Smooth muscle cell (in vitro differentiated cells): ENCODE results near the gene CFDP1. TPM values are rescaled to one million over a fixed set of nuclear protein-coding genes. Genes with fewer than 3 reads are reported as not detected.

Source experiments
- DNase-seq: peaks from one replicate; lab custom pipeline; 2025; ENCODE audit not compliant: unreplicated experiment; lab: John Stamatoyannopoulos, UW
- H2AFZ ChIP-seq: fragments of 200-600 bp; sonication (generic); 2 replicates; pipeline ENCODE4 v1.6.0; 2016; ENCODE audit warnings: antibody characterized with exemption, low read depth, mild to moderate bottlenecking
- H3F3A ChIP-seq: fragments of 200-600 bp; sonication (generic); 2 replicates; pipeline ENCODE4 v1.6.0; 2017; ENCODE audit warnings: antibody characterized with exemption, low read depth
- H3K27ac ChIP-seq: fragments of 200-600 bp; sonication (generic); 2 replicates; pipeline ENCODE4 v1.5.1; 2016; ENCODE audit warnings: low read depth, mild to moderate bottlenecking
- H3K27me3 ChIP-seq: fragments of 200-600 bp; sonication (generic); 2 replicates; pipeline ENCODE4 v1.6.1; 2016; ENCODE audit warnings: low read depth, mild to moderate bottlenecking
- H3K36me3 ChIP-seq: fragments of 200-600 bp; sonication (generic); 2 replicates; pipeline ENCODE4 v1.5.1; 2016; ENCODE audit warnings: low read depth
- H3K4me1 ChIP-seq: fragments of 200-600 bp; sonication (generic); 2 replicates; pipeline ENCODE4 v1.5.1; 2016; ENCODE audit warnings: low read depth
- H3K4me2 ChIP-seq: fragments of 200-600 bp; sonication (generic); 2 replicates; pipeline ENCODE4 v1.6.0; 2016; ENCODE audit warnings: mild to moderate bottlenecking
- H3K4me3 ChIP-seq: fragments of 200-600 bp; sonication (generic); 2 replicates; pipeline ENCODE4 v1.5.1; 2016; ENCODE audit warnings: mild to moderate bottlenecking
- H3K79me2 ChIP-seq: fragments of 200-600 bp; sonication (generic); 2 replicates; pipeline ENCODE4 v1.6.0; 2016; ENCODE audit warnings: low read depth, mild to moderate bottlenecking
- H3K9ac ChIP-seq: fragments of 200-600 bp; sonication (generic); 2 replicates; pipeline ENCODE4 v1.6.0; 2016; ENCODE audit warnings: low read depth
- H3K9me3 ChIP-seq: fragments of 200-600 bp; sonication (generic); replicated peaks from 2 replicates; pipeline ENCODE4 v1.5.1; 2016; ENCODE audit warnings: low read depth
- H4K20me1 ChIP-seq: fragments of 200-600 bp; sonication (generic); 2 replicates; pipeline ENCODE4 v1.6.0; 2016; ENCODE audit warnings: low read depth
- CTCF ChIP-seq: fragments of 200-600 bp; sonication (generic); IDR thresholded peaks from 2 replicates; pipeline ENCODE4 v1.5.1; 2017; ENCODE audit warnings: borderline replicate concordance, mild to moderate bottlenecking, antibody characterized with exemption; ENCODE audit not compliant: insufficient read depth, poor library complexity, severe bottlenecking
- WGBS: methylation state at CpG from one replicate; pipeline ENCODE4 v1.1.7; 2016; ENCODE audit warnings: low lambda C conversion rate; 5-methylcytosine and 5-hydroxymethylcytosine counted together
- polyA plus RNA-seq: library from polyadenylated mRNA; unstranded; fragments of >200 nt; fragmentation: Nextera tagmentation; extraction: Ambion mirVana; gene quantifications from 2 replicates; pipeline ENCODE4 v1.2.1, GENCODE V29; 2016
- total RNA-seq: library from RNA; depleted of rRNA; stranded (reverse); fragments of >200 nt; gene quantifications from 2 replicates; pipeline ENCODE4 v1.2.3, GENCODE V29; 2014

CFDP1 gene
- total and polyA plus RNA-seq, 2 experiments from 2014 or later: 59.0 to 91.0 TPM

DNA sequence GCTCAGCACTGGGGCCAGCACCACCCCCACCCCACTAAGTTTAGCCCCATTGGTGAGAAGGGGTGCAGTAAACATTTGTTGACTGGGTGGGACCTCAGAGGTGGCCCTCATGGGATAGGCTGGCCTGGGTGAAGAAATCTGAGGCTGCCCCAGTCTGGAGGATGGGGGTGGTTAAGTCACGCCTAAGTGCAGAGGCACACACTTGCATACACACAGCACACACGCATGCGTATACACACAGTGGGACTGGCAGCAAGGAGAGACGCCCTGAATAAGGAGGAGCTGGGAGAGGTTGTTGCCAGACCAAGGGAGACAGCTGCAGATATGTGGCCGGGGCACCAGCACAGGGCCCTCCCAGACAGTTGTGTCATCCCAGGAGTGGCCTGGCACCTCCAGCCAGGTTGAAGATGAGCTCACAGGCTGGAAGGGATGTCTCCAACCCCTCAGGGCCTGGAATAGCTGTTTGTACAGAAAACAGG is 178.9 kb downstream of the CFDP1 start:
- WGBS: 6% methylated on average over 5 of the region's 5 CpGs
- H3K9ac ChIP-seq: no peak overlapping the region

DNA sequence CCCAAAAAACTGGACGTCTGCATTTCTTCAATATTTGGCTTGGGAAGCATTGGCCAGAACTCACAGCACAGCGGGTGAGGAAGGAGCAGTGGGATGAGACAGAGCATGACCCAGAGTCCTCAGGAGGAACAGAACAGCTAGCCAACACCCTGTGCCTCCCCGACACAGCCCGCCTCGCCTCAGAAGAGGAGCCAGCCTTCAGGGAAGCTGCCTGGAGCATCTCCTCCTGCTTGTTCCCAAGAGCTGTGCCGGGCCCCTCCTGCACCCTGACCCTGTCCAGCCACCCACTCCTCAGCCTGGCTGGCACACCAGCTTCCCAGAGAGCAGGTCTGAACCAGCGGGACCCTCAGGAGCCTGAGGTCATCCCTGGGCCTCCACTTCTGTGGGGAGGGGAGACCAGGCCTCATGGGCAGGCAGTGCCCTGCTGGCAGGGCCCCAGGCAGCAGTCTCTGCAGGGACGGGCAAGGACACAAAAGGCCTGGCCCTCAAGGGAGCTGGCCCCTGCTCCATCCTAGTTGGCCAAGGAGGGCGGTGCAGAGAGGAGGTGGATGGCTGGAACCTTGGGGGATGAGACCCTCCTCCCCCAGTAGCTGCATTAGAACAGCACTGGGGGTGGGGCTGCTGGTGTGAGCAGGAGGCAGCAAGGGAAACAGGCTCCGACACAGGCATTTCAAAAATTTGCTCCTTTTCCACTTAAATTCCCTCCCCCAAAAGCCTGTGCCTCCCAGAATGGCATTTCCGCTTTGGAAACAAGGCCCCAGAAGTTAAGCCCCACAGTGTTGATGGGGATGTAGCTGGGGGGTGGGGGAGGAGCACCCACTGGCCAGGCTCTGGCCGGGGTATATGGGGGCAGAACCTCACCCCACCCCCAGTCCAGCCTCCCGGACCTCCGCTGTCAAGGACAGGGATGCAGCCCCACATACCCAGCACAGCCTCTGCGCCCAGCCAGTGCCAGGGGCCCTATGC is 180.1 kb downstream of the CFDP1 start:
- DNase-seq: no peak
- no peak overlapping the region for H2AFZ ChIP-seq
- H4K20me1 ChIP-seq: peaks cover 82% of the 10 kb centered on the region
- no peak for TF ChIP-seq CTCF
- peak overlapping the region; percentile 95 for H3K27ac ChIP-seq
- H3K36me3 ChIP-seq: no peaks in the 10 kb centered on the region
- H3K79me2 ChIP-seq: peaks cover 80% of the 10 kb centered on the region
- peaks cover 39% of the 10 kb centered on the region for H3F3A ChIP-seq
- no peak overlapping the region for H3K4me3 ChIP-seq
- H3K9me3 ChIP-seq: no peaks in the 10 kb centered on the region
- H3K27me3 ChIP-seq: no peaks in the 10 kb centered on the region
- H3K9ac ChIP-seq: peak overlapping the region; percentile 78
- H3K4me1 ChIP-seq: peaks cover 62% of the 10 kb centered on the region
- H3K4me2 ChIP-seq: peak overlapping the region; percentile 73
- WGBS: 12% methylated on average over 15 of the region's 15 CpGs

More for the DNA sequence above, 178.9 kb downstream of the CFDP1 start:
- DNase-seq: peak; percentile 31
- peak overlapping the region; percentile 73 for H3K4me2 ChIP-seq
- TF ChIP-seq CTCF: no peak
- no peak overlapping the region for H3K4me3 ChIP-seq
- no peak overlapping the region for H2AFZ ChIP-seq
- H3K9me3 ChIP-seq: no peaks in the 10 kb centered on the region
- H3F3A ChIP-seq: peaks cover 39% of the 10 kb centered on the region
- H3K27me3 ChIP-seq: no peaks in the 10 kb centered on the region
- peaks cover 53% of the 10 kb centered on the region for H3K4me1 ChIP-seq
- peak overlapping the region; percentile 95 for H3K27ac ChIP-seq
- H3K79me2 ChIP-seq: peaks cover 80% of the 10 kb centered on the region
- no peaks in the 10 kb centered on the region for H3K36me3 ChIP-seq
- H4K20me1 ChIP-seq: peaks cover 82% of the 10 kb centered on the region

GRCh38 chr16:75252049-75252864 is 181.0 kb downstream of the CFDP1 start:
- Histone ChIP-seq H3F3A (peaks cover 34% of the 10 kb centered on the region), H3K4me1 (peaks cover 65% of the 10 kb centered on the region), H3K79me2 (peaks cover 80% of the 10 kb centered on the region), H3K9me3 (no peaks in the 10 kb centered on the region), H3K27me3 (no peaks in the 10 kb centered on the region), H3K4me2 (peak overlapping the region; percentile 73), H3K27ac (peak overlapping the region; percentile 95), H3K4me3 (peak overlapping the region; percentile 95), H4K20me1 (peaks cover 82% of the 10 kb centered on the region), H3K9ac (peak overlapping the region; percentile 78), H3K36me3 (no peaks in the 10 kb centered on the region), H2AFZ (no peak overlapping the region)
- TF ChIP-seq CTCF: no peak
- no peak for DNase-seq
- WGBS: 39% methylated on average over 24 of the region's 24 CpGs
